Measurements from ENCODE around the gene BID. TPM values are rescaled to one million over a fixed set of nuclear protein-coding genes. Genes with fewer than 3 reads are reported as not detected.

Gene BID
- total RNA-seq, 6 experiments from 2014 or later: 48.7 to 61.0 (median 50.6) TPM

- Mint-ChIP-seq H3K4me3 (no peak overlapping the region), H3K36me3 (ENCODE audit: low read depth) (0 out of 2 replicates have a peak, but pooled peaks cover 4% of the 10 kb centered on the region), H3K27me3 (ENCODE audit: insufficient read depth) (peaks cover 2% of the 10 kb centered on the region; the same call in 1 of the 2 replicates), H3K27ac (no peak overlapping the region), H3K9me3 (no peaks in the 10 kb centered on the region), H3K4me1 (ENCODE audit: low read depth) (no peaks in the 10 kb centered on the region)
- DNase-seq: no peak
- no peak for TF ChIP-seq CTCF (IDR thresholded peaks at IDR 0.05)
These were observed 44.4 kb upstream of the BID start for GRCh38 chr22:17818649-17819048.

- Mint-ChIP-seq H3K4me1 (ENCODE audit: low read depth) (no peaks in the 10 kb centered on the region), H3K36me3 (ENCODE audit: low read depth) (0 out of 2 replicates have a peak, but pooled peaks cover 4% of the 10 kb centered on the region), H3K27ac (no peak overlapping the region), H3K9me3 (no peaks in the 10 kb centered on the region), H3K4me3 (no peak overlapping the region), H3K27me3 (ENCODE audit: insufficient read depth) (peaks cover 2% of the 10 kb centered on the region; the same call in 1 of the 2 replicates)
- TF ChIP-seq CTCF (IDR thresholded peaks at IDR 0.05): no peak
- no peak for DNase-seq
These were observed 43.9 kb upstream of the BID start for GRCh38 chr22:17818180-17818579.

GRCh38 chr22:17817511-17818065 is 43.3 kb upstream of the BID start:
- TF ChIP-seq CTCF (IDR thresholded peaks at IDR 0.05): no peak
- Mint-ChIP-seq H3K36me3 (ENCODE audit: low read depth) (0 out of 2 replicates have a peak, but pooled peaks cover 4% of the 10 kb centered on the region), H3K4me1 (ENCODE audit: low read depth) (no peaks in the 10 kb centered on the region), H3K27ac (no peak overlapping the region), H3K4me3 (no peak overlapping the region), H3K27me3 (ENCODE audit: insufficient read depth) (peaks cover 2% of the 10 kb centered on the region; the same call in 1 of the 2 replicates), H3K9me3 (no peaks in the 10 kb centered on the region)
- DNase-seq: no peak

- Mint-ChIP-seq H3K27ac (no peak overlapping the region), H3K9me3 (no peaks in the 10 kb centered on the region), H3K4me3 (no peak overlapping the region), H3K4me1 (ENCODE audit: low read depth) (no peaks in the 10 kb centered on the region), H3K36me3 (ENCODE audit: low read depth) (0 out of 2 replicates have a peak, but pooled peaks cover 4% of the 10 kb centered on the region), H3K27me3 (ENCODE audit: insufficient read depth) (peaks cover 2% of the 10 kb centered on the region; the same call in 1 of the 2 replicates)
- DNase-seq: no peak
- TF ChIP-seq CTCF (IDR thresholded peaks at IDR 0.05): no peak
These were observed 42.8 kb upstream of the BID start for GRCh38 chr22:17817079-17817478.

GRCh38 chr22:17816649-17817048 is 42.4 kb upstream of the BID start:
- TF ChIP-seq CTCF (IDR thresholded peaks at IDR 0.05): no peak
- Mint-ChIP-seq H3K27me3 (ENCODE audit: insufficient read depth) (peaks cover 2% of the 10 kb centered on the region; the same call in 1 of the 2 replicates), H3K27ac (no peak overlapping the region), H3K4me3 (no peak overlapping the region), H3K4me1 (ENCODE audit: low read depth) (no peaks in the 10 kb centered on the region), H3K36me3 (ENCODE audit: low read depth) (0 out of 2 replicates have a peak, but pooled peaks cover 4% of the 10 kb centered on the region), H3K9me3 (no peaks in the 10 kb centered on the region)
- DNase-seq: no peak

Data from HFFc6 (cell line).